WERI-Rb-1 (cell line): ENCODE measurements around the gene TBC1D1.

Source experiments
- DNase-seq: peaks from one replicate; pipeline ENCODE4 v3.0.0-alpha.2; 2020
- H3K27ac ChIP-seq: fragments of 250-450 bp; sonication (Bioruptor Pico); 2 replicates; pipeline ENCODE4 v1.5.1; 2020; ENCODE audit warnings: mild to moderate bottlenecking, moderate library complexity
- H3K27me3 ChIP-seq: fragments of 250-450 bp; sonication (Bioruptor Pico); 2 replicates; pipeline ENCODE4 v1.5.1; 2021; ENCODE audit warnings: mild to moderate bottlenecking, low read depth, moderate library complexity; ENCODE audit not compliant: insufficient read depth, severe bottlenecking
- H3K36me3 ChIP-seq: fragments of 250-450 bp; sonication (Bioruptor Pico); 2 replicates; pipeline ENCODE4 v1.5.1; 2020; ENCODE audit warnings: mild to moderate bottlenecking, moderate library complexity
- H3K4me3 ChIP-seq: 2 replicates; pipeline ENCODE4 v1.5.1; 2011; ENCODE audit warnings: low read depth, mild to moderate bottlenecking, control low read depth, low read length
- H3K9me3 ChIP-seq: fragments of 250-450 bp; sonication (Bioruptor Pico); 2 replicates; pipeline ENCODE4 v1.5.1; 2021; ENCODE audit warnings: mild to moderate bottlenecking, moderate library complexity; ENCODE audit not compliant: severe bottlenecking
- TF ChIP-seq, protein P1 (sequence below): IDR thresholded peaks from 2 replicates; pipeline ENCODE4 v1.5.1; 2011; ENCODE audit warnings: low read depth, mild to moderate bottlenecking, control low read depth, inconsistent platforms, low read length

Gene TBC1D1

DNA sequence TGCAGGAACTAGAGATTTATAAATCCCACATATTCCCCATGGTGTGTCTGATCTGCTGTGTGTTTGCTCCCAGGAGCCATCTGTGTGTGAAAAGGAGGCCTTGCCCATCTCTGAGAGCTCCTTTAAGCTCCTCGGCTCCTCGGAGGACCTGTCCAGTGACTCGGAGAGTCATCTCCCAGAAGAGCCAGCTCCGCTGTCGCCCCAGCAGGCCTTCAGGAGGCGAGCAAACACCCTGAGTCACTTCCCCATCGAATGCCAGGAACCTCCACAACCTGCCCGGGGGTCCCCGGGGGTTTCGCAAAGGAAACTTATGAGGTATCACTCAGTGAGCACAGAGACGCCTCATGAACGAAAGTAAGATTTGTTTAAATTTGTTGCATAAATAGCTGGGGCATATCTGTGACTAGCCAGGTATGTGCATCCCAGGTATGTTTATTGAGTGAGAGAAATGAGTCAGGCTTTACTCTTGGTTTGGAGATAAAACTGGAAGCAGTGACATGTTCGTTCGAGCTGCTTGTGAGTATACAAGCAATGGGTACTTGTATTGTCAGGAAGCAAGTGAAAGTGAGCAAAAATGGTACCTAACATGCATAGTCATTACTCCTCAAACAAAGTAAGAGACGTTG is 158.8 kb downstream of the TBC1D1 start:
- Histone ChIP-seq H3K27me3 (no peaks in the 10 kb centered on the region), H3K9me3 (no peaks in the 10 kb centered on the region), H3K36me3 (peaks cover 31% of the 10 kb centered on the region), H3K27ac (no peak overlapping the region), H3K4me3 (no peak overlapping the region)
- no peak for DNase-seq
- TF ChIP-seq, protein P1, sequence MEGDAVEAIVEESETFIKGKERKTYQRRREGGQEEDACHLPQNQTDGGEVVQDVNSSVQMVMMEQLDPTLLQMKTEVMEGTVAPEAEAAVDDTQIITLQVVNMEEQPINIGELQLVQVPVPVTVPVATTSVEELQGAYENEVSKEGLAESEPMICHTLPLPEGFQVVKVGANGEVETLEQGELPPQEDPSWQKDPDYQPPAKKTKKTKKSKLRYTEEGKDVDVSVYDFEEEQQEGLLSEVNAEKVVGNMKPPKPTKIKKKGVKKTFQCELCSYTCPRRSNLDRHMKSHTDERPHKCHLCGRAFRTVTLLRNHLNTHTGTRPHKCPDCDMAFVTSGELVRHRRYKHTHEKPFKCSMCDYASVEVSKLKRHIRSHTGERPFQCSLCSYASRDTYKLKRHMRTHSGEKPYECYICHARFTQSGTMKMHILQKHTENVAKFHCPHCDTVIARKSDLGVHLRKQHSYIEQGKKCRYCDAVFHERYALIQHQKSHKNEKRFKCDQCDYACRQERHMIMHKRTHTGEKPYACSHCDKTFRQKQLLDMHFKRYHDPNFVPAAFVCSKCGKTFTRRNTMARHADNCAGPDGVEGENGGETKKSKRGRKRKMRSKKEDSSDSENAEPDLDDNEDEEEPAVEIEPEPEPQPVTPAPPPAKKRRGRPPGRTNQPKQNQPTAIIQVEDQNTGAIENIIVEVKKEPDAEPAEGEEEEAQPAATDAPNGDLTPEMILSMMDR: no peak

GRCh38 chr4:38050560-38051350 is 159.9 kb downstream of the TBC1D1 start:
- H3K36me3 ChIP-seq: peaks cover 30% of the 10 kb centered on the region
- H3K9me3 ChIP-seq: no peaks in the 10 kb centered on the region

GRCh38 chr4:38055566-38055965 is 164.7 kb downstream of the TBC1D1 start:
- Histone ChIP-seq H3K4me3 (no peak overlapping the region), H3K9me3 (no peaks in the 10 kb centered on the region), H3K36me3 (peaks cover 14% of the 10 kb centered on the region), H3K27me3 (no peaks in the 10 kb centered on the region), H3K27ac (peak overlapping the region; percentile 32)
- TF ChIP-seq, protein P1: peak; percentile 60; the same call in 1 of the 2 replicates
- DNase-seq: peak; percentile 81

More at GRCh38 chr4:38050560-38051350, 159.9 kb downstream of the TBC1D1 start:
- Histone ChIP-seq H3K4me3 (no peak overlapping the region), H3K27me3 (no peaks in the 10 kb centered on the region), H3K27ac (no peak overlapping the region)
- TF ChIP-seq, protein P1: no peak
- DNase-seq: no peak

- H3K9me3 ChIP-seq: no peaks in the 10 kb centered on the region
- H3K27me3 ChIP-seq: no peaks in the 10 kb centered on the region
- peak overlapping the region; percentile 32 for H3K27ac ChIP-seq
- TF ChIP-seq, protein P1: no peak
- H3K36me3 ChIP-seq: peaks cover 14% of the 10 kb centered on the region
- H3K4me3 ChIP-seq: no peak overlapping the region
- DNase-seq: peak; percentile 50
Observed at GRCh38 chr4:38056011-38056685, 165.3 kb downstream of the TBC1D1 start.

- Histone ChIP-seq H3K27me3 (no peaks in the 10 kb centered on the region), H3K9me3 (no peaks in the 10 kb centered on the region), H3K4me3 (no peak overlapping the region), H3K27ac (no peak overlapping the region), H3K36me3 (peaks cover 14% of the 10 kb centered on the region)
- DNase-seq: no peak
- TF ChIP-seq, protein P1: no peak
Observed at GRCh38 chr4:38058151-38058550, 167.3 kb downstream of the TBC1D1 start.
